ENCODE results near the gene STXBP6. TPM values are rescaled to one million over a fixed set of nuclear protein-coding genes. Genes with fewer than 3 reads are reported as not detected.

STXBP6 gene
- total RNA-seq, 1 donor from 2014 or later, result 1.7 TPM

- Mint-ChIP-seq H3K36me3 (ENCODE audit: low read depth) (no peaks in the 10 kb centered on the region), H3K27me3 (ENCODE audit: low read depth) (peaks cover 3% of the 10 kb centered on the region), H3K4me3 (ENCODE audit: unreplicated experiment) (no peak overlapping the region), H3K27ac (ENCODE audit: unreplicated experiment) (no peak overlapping the region), H3K9me3 (ENCODE audit: low read depth) (no peaks in the 10 kb centered on the region), H3K4me1 (ENCODE audit: low read depth) (peaks cover 10% of the 10 kb centered on the region)
- TF ChIP-seq CTCF (IDR thresholded peaks at IDR 0.05), result no peak
- no peak for DNase-seq (ENCODE audit: low spot score)
These were observed 139.4 kb downstream of the STXBP6 start for GRCh38 chr14:24910408-24910986.

- Mint-ChIP-seq H3K4me1 (ENCODE audit: low read depth) (peaks cover 10% of the 10 kb centered on the region), H3K4me3 (ENCODE audit: unreplicated experiment) (no peak overlapping the region), H3K9me3 (ENCODE audit: low read depth) (no peaks in the 10 kb centered on the region), H3K36me3 (ENCODE audit: low read depth) (no peaks in the 10 kb centered on the region), H3K27me3 (ENCODE audit: low read depth) (peaks cover 3% of the 10 kb centered on the region), H3K27ac (ENCODE audit: unreplicated experiment) (no peak overlapping the region)
- TF ChIP-seq CTCF (IDR thresholded peaks at IDR 0.05), result no peak
- DNase-seq (ENCODE audit: low spot score), result no peak
These were observed 140.2 kb downstream of the STXBP6 start for GRCh38 chr14:24909523-24910302.

- no peak for TF ChIP-seq CTCF (IDR thresholded peaks at IDR 0.05)
- Mint-ChIP-seq H3K36me3 (ENCODE audit: low read depth) (no peaks in the 10 kb centered on the region), H3K4me3 (ENCODE audit: unreplicated experiment) (no peak overlapping the region), H3K9me3 (ENCODE audit: low read depth) (no peaks in the 10 kb centered on the region), H3K27me3 (ENCODE audit: low read depth) (no peaks in the 10 kb centered on the region), H3K27ac (ENCODE audit: unreplicated experiment) (no peak overlapping the region), H3K4me1 (ENCODE audit: low read depth) (peaks cover 15% of the 10 kb centered on the region)
- DNase-seq (ENCODE audit: low spot score), result no peak
These were observed 141.2 kb downstream of the STXBP6 start for GRCh38 chr14:24908592-24909236.

GRCh38 chr14:24904533-24904932, 145.4 kb downstream of the STXBP6 start:
- H3K9me3 Mint-ChIP-seq (ENCODE audit: low read depth), result no peaks in the 10 kb centered on the region
- H3K4me1 Mint-ChIP-seq (ENCODE audit: low read depth), result peaks cover 22% of the 10 kb centered on the region
- no peaks in the 10 kb centered on the region for H3K36me3 Mint-ChIP-seq (ENCODE audit: low read depth)
- no peak for DNase-seq (ENCODE audit: low spot score)
- no peak for TF ChIP-seq CTCF (IDR thresholded peaks at IDR 0.05)
- no peak overlapping the region for H3K27ac Mint-ChIP-seq (ENCODE audit: unreplicated experiment)
- no peak overlapping the region for H3K4me3 Mint-ChIP-seq (ENCODE audit: unreplicated experiment)
- no peaks in the 10 kb centered on the region for H3K27me3 Mint-ChIP-seq (ENCODE audit: low read depth)

- no peak for DNase-seq (ENCODE audit: low spot score)
- Mint-ChIP-seq H3K4me1 (ENCODE audit: low read depth) (peaks cover 22% of the 10 kb centered on the region), H3K27ac (ENCODE audit: unreplicated experiment) (no peak overlapping the region), H3K9me3 (ENCODE audit: low read depth) (no peaks in the 10 kb centered on the region), H3K4me3 (ENCODE audit: unreplicated experiment) (no peak overlapping the region), H3K27me3 (ENCODE audit: low read depth) (no peaks in the 10 kb centered on the region), H3K36me3 (ENCODE audit: low read depth) (no peaks in the 10 kb centered on the region)
- TF ChIP-seq CTCF (IDR thresholded peaks at IDR 0.05), result no peak
These were observed 146.6 kb downstream of the STXBP6 start for GRCh38 chr14:24903337-24903736.
